Measurements from ENCODE around the gene KIF13A. TPM values are rescaled to one million over a fixed set of nuclear protein-coding genes. Genes with fewer than 3 reads are reported as not detected.

The KIF13A gene
- total RNA-seq, 4 donors from 2014 or later = 32.1 to 58.2 (median 56.5) TPM

- TF ChIP-seq CTCF (IDR thresholded peaks at IDR 0.05; ENCODE audit: low read depth) = no peak
Observed at GRCh38 chr6:17744019-17744756, 243.2 kb downstream of the KIF13A start.

GRCh38 chr6:17741507-17741906 lies 245.9 kb downstream of the KIF13A start:
- no peak for TF ChIP-seq CTCF (IDR thresholded peaks at IDR 0.05; ENCODE audit: low read depth)

GRCh38 chr6:17740559-17741220 lies 246.7 kb downstream of the KIF13A start:
- TF ChIP-seq CTCF (IDR thresholded peaks at IDR 0.05; ENCODE audit: low read depth) = no peak

- TF ChIP-seq CTCF (IDR thresholded peaks at IDR 0.05; ENCODE audit: low read depth) = no peak
Observed at GRCh38 chr6:17737704-17738252, 249.7 kb downstream of the KIF13A start.

GRCh38 chr6:17730078-17730704 lies 257.2 kb downstream of the KIF13A start:
- no peak for TF ChIP-seq CTCF (IDR thresholded peaks at IDR 0.05; ENCODE audit: low read depth)

- no peak for TF ChIP-seq CTCF (IDR thresholded peaks at IDR 0.05; ENCODE audit: low read depth)
Observed at GRCh38 chr6:17729223-17730077, 258.0 kb downstream of the KIF13A start.

Measured in subcutaneous adipose tissue (tissue), 4 donors.